ENCODE results near the gene OSMR. TPM values are rescaled to one million over a fixed set of nuclear protein-coding genes. Genes with fewer than 3 reads are reported as not detected.

Gene OSMR
- total and polyA plus RNA-seq, 8 donors = 17.6 to 103 (median 19.6) TPM

DNA sequence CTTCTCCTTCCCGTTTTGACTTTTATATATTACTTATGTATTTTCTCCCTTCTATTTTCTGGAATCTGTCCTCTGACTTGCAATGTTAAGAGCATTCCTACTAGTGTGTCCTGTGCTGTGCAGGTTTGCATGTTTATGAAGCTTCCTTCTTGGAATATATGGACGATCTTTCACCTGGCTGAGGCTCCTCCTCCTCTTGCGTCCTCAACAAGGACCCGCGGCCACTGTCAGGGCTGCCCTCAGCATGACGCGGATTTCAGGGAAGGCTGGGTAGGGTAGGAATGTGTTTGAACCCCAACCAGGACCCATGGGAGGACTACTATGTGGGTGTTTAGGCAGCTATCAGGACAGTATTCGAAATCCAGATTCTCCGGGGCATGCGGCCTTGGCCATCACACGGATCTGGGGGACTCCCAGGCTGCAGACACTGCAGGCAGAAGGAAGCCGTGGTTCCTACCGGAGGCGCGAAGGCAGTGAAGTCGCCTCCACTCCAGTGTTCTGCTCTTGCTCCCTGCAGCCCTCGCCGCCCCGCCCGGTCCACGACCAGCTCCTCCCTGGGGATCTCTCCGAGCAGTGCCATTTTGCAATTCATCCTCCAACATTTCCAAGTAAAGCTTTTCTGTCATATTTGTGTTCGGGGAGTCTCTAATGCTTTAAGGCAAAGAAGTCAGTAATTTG, 37.0 kb upstream of the OSMR start:
- no peak for ATAC-seq
- Histone ChIP-seq H3K9me3 (no peaks in the 10 kb centered on the region), H3K36me3 (no peaks in the 10 kb centered on the region), H3K27me3 (no peaks in the 10 kb centered on the region), H3K27ac (no peak overlapping the region), H3K4me3 (no peak overlapping the region), H3K4me1 (peaks cover 11 to 19% of the 10 kb centered on the region in 2 donors)
- TF ChIP-seq, protein P1, sequence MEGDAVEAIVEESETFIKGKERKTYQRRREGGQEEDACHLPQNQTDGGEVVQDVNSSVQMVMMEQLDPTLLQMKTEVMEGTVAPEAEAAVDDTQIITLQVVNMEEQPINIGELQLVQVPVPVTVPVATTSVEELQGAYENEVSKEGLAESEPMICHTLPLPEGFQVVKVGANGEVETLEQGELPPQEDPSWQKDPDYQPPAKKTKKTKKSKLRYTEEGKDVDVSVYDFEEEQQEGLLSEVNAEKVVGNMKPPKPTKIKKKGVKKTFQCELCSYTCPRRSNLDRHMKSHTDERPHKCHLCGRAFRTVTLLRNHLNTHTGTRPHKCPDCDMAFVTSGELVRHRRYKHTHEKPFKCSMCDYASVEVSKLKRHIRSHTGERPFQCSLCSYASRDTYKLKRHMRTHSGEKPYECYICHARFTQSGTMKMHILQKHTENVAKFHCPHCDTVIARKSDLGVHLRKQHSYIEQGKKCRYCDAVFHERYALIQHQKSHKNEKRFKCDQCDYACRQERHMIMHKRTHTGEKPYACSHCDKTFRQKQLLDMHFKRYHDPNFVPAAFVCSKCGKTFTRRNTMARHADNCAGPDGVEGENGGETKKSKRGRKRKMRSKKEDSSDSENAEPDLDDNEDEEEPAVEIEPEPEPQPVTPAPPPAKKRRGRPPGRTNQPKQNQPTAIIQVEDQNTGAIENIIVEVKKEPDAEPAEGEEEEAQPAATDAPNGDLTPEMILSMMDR (IDR thresholded peaks at IDR 0.05) = no peak
- intact Hi-C loops (cut with DNase I) = loop anchor here (10.0 kb wide), 1 partner anchor 364 kb away; no protein-coding TSS in a partner anchor
- DNase-seq = no peak

DNA sequence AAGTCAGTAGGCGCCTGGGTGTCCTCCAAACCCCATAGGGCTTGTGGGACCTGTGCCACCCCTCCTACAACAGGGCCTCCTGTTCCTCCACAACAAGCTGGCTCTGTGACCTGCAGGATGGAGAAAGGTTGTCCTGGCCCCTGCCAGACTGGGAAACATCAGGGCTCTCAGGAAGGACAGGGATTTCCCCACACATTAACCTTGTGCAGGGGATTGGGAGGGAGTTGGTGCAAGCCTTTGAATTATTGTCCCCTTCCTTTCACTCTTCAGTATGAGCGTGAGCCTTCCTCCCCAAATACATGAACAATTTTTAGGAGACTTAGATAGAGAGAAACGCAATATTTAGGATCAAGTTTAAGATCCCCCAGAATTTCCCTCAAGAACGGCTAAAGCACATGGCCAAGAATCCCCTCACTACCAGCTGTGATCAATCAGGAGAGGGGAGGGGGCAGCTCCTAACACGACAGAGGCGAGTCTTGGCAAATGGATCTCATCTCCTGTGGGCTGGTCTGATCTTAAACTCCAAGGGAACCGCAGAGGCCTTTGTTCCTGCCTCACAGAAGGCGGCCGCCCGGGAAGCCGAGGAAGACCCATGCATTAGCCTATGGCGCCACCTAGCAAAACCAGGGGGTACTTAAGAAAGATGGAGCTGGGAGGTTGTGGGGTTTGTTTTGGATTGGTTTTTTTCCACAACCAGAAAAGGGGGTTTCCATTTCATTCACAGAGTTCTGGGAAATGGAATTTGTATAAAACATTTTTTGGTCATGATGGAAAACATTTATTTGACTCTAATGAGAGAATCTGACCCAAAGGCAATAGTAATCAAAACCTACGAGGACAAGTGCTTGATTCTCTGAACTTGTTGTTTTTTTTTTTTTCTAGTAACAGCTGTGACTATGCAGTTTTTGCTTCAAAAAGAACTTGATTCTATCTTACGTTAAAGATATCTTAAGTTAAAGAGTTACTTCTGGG, 36.1 kb upstream of the OSMR start:
- Histone ChIP-seq H3K27me3 (no peaks in the 10 kb centered on the region), H3K36me3 (no peaks in the 10 kb centered on the region), H3K4me1 (peaks cover 11 to 19% of the 10 kb centered on the region in 2 donors), H3K9me3 (no peaks in the 10 kb centered on the region), H3K4me3 (no peak overlapping the region), H3K27ac (no peak overlapping the region)
- ATAC-seq (peak; percentile 97), DNase-seq (peak; percentile 76 to 96 (median 86))
- intact Hi-C loops (cut with DNase I) = loop anchor here (10.0 kb wide), 1 partner anchor 365 kb away; no protein-coding TSS in a partner anchor
- TF ChIP-seq, protein P1 (IDR thresholded peaks at IDR 0.05) = peak; percentile 65 to 82

DNA sequence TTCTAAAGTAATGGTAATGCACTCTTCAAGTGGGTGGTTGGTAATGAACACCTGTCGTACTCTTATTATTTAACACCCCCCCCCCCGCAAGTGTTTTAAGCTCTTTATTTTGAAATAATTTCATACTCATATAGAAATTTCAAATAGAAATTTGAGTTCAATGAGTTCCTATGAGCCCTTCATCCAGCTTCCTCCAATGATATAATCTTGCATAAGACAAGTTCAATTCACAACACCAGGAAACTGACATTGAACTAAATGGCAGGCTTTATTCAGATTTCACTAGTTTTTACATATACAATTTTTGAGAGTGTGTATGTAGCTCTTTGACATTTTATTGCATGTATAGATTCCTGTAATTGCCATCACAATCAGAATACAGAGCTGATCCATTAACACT, 30.9 kb upstream of the OSMR start:
- no peaks in the 10 kb centered on the region for H3K9me3 ChIP-seq
- H3K27ac ChIP-seq = no peak overlapping the region
- ATAC-seq (no peak), DNase-seq (no peak)
- peaks cover 0 to 2% of the 10 kb centered on the region in 2 donors for H3K4me1 ChIP-seq
- intact Hi-C loops (cut with DNase I) = no loop called here
- TF ChIP-seq, protein P1 (IDR thresholded peaks at IDR 0.05) = no peak
- no peaks in the 10 kb centered on the region for H3K27me3 ChIP-seq
- H3K4me3 ChIP-seq = no peak overlapping the region
- H3K36me3 ChIP-seq = no peaks in the 10 kb centered on the region

DNA sequence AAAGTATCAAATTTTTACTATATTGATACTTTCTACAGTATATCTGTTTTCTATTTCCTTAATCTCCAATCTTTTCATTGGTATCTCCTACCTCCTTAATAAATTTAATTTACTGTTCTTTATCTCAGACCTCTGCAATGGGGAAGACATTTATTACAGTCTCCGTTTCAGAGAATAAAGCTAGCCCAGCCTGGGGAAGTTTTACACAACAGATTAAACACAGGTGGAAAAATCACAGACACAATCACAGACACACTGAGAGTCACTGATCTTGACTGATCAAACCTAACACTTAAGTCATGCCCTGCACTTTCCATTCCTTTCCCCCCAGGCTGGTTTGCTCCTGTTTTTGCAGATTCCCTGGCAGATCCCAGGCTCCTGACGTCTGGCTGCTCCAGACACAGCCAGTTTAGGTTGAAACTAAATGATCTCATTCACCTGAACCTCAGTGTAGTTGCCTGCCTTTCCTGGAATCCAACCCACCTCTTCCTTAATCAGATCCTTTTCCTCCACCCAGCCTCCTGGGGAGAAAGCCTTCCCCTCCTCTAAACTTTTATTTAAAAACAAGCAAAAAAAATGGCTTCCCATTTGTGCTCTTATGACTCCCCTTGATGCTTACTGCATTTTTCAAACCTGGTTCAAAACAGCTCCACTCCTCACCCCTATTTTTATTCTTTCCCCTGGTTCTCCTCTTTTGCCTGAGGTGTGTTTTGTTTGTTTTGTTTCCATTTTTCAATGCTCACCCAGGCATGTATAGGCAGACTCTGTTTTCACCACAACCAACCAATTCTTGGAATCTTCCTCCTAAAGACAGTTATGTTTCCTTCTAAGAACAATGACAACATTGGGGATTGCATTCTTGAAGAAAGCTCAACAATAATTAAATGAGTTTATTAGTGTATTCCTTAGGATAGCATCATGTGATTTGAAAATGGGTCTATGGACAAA, 29.5 kb upstream of the OSMR start:
- DNase-seq (no peak), ATAC-seq (no peak)
- H3K27ac ChIP-seq = no peak overlapping the region
- H3K4me3 ChIP-seq = no peak overlapping the region
- TF ChIP-seq, protein P1 (IDR thresholded peaks at IDR 0.05) = no peak
- H3K4me1 ChIP-seq = no peaks in the 10 kb centered on the region
- intact Hi-C loops (cut with DNase I) = no loop called here
- no peaks in the 10 kb centered on the region for H3K27me3 ChIP-seq
- H3K36me3 ChIP-seq = no peaks in the 10 kb centered on the region
- no peaks in the 10 kb centered on the region for H3K9me3 ChIP-seq

Data from left lung (tissue), 10 donors.